Germinal center (tissue), 1 donor: ENCODE results near the gene TMPO.
"Not testable (repeated sequence)": the region's sequence is repeated elsewhere in the genome, so short reads cannot be mapped to it uniquely, and the experiment has no call there.

Source experiments
- DNase-seq: peaks from one replicate; pipeline ENCODE4 v3.0.0; 2012; ENCODE audit warnings: mixed read lengths, low spot score

The TMPO gene, protein sequence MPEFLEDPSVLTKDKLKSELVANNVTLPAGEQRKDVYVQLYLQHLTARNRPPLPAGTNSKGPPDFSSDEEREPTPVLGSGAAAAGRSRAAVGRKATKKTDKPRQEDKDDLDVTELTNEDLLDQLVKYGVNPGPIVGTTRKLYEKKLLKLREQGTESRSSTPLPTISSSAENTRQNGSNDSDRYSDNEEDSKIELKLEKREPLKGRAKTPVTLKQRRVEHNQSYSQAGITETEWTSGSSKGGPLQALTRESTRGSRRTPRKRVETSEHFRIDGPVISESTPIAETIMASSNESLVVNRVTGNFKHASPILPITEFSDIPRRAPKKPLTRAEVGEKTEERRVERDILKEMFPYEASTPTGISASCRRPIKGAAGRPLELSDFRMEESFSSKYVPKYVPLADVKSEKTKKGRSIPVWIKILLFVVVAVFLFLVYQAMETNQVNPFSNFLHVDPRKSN

DNA sequence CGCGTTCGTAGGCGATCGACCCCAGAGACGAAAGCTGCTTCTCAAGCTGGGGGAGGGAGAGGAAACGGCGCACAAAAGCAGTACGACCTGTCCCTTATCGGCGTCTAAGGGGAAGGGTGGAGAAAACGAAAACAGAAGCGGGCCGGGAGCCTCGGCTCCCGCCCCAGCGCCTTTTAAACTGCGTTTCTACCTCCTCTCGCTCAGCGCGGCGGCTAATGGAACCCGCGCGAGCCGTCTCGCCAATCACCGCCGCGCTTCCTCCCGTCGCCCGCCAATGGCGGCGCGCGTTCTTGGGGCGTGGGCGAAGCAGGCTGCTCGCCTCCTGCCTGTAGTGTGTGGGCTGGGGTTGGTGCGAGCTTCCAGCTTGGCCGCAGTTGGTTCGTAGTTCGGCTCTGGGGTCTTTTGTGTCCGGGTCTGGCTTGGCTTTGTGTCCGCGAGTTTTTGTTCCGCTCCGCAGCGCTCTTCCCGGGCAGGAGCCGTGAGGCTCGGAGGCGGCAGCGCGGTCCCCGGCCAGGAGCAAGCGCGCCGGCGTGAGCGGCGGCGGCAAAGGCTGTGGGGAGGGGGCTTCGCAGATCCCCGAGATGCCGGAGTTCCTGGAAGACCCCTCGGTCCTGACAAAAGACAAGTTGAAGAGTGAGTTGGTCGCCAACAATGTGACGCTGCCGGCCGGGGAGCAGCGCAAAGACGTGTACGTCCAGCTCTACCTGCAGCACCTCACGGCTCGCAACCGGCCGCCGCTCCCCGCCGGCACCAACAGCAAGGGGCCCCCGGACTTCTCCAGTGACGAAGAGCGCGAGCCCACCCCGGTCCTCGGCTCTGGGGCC lies at the start of gene TMPO:
TSS of gene TMPO (plus strand) at position 304 of the 824 bp plus-strand sequence. CDS start at position 582, 278 bp downstream.
- DNase-seq, result peak; percentile 95

DNA sequence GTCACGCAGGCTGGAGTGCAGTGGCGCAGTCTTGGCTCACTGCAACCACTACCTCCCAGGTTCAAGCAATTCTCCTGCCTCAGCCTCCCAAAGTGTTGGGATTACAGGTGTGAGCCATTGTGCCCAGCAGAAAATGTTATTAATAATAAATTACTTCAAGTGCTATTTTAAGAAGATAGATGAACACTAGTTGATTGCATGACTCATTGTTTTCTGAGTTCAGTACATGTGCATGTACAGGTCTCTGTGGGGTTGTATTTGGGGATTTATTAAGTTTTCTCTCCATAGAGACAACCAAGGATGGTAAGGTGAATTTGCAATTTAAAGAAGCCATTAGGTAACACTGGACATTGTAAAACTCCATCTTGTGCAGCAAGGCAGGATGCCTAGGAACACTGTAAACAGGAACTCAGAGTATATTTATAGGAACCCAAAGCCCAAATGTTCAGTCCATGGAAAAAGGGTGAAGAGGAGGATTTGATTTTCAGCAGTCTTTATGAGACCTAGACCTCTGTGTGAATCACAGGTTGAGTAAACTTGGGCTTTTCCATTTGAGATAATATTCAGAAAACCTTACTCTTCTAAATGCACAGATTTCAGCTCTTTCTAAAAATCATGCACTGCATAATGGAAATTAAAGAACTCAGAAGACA lies 49.3 kb upstream of the TMPO start:
- no peak for DNase-seq

DNA sequence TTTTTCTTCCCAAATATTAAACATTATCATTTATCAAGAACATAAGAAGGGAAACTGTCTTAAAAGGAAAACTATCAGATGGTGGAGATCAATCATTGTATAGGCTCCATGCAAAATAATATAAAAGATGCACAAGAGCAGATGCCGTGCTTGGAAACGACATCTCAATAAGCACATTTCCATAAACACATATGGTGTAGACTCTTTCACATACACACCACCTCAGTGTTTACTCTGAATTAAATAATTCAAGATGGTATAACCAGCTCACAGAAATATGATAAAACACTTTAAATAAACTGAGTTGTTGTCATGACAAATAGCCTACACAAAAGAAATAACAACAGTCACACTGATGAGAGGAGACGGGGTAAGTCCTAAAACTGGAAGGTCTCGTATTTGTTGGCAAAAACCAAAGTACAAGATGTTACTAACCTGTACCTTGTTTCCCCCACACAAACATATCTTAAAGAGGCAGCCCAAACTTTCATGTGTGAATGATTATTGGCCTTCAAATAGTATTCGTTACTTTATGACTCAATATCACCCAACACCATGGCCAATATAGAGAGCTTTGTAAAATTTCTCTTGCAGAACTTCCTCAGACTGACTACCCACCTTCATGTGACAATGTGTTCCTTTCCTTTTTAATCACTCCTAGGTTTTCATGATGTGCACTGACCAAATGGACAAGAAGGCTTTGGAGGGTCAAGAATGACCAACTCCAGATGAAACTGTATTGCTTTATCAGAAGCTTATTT lies 48.6 kb upstream of the TMPO start:
- DNase-seq, result no peak

DNA sequence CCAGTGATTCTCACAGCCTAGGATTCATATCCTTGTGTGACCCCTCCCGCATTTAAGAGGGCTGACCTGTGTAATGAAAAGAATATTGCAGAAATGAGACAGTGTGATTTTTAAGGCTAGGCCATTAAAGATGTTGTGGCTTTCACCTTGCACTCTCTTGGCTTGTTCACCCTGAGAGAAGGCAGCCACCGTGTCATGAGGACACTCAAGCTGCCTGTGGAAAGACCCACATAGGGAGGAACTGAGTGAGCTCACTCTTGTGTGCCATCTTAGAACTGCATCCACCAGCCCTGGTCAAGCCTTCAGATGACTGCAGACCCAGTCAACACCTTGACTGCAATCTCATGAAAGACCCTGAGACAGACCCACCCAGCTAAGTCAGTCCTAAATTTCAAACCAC lies 46.3 kb upstream of the TMPO start:
- no peak for DNase-seq

DNA sequence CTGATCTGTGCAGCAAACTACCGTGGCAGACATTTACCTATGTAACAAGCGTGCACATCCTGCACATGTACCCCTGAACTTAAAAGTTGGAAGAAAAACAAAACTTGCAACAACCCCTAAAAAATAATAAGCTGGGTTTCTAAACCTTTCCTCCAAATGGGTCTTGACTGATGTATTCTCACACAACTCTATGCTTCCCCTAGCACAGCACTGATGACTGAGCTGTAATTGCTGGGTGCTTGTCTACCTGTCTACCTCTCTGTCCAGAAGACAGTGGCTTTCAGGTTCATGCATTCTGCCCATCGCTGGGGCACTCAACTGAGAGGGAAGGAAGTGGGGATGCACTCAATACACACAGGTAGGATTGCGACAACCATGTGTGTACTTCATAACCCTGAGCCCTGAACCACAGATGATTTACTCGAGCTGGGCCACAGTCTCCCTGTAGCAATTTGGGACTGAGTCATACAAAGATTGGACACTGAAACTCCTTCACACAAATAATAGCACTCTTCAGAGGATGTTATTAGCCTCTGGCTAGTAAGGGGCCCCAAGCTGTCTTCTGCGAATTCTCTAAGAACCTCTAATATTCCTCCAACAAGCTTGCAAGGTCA lies 44.8 kb upstream of the TMPO start:
- DNase-seq, result no peak

DNA sequence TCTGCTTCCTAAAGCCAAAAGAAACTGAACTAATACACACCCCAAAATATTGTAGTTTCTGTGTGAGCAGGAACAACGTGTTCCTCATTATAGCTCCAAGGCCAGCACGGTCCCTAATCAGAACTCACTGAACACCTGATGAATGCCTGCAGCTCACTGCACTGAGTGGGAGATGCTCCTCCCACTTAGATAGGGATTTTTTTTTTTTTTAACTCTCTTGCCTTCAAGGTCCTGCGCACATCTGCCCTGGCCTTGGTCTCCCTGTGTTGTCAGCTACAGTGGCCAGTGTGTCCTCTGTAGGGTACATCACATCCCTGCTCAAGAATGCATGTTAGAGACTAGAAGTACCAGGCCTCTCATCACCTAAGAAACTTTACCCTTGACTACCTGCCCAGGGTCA lies 44.3 kb upstream of the TMPO start:
- no peak for DNase-seq

DNA sequence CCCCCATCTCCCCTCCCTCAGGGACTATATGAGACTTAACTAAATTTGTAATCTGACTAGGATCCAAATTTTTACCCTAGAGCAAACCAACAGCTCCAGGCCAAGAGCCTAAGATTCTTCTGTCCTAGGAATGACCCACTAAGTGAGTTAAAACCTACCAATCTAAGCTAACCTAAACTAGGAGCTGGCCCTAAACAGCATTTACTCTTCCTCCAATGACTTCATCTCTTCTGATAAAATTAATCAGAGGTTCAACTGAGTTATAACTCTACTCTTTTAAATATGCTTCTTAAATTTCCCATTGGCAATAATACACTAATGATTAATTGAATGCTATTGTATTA lies 39.9 kb upstream of the TMPO start:
- DNase-seq, result no peak

DNA sequence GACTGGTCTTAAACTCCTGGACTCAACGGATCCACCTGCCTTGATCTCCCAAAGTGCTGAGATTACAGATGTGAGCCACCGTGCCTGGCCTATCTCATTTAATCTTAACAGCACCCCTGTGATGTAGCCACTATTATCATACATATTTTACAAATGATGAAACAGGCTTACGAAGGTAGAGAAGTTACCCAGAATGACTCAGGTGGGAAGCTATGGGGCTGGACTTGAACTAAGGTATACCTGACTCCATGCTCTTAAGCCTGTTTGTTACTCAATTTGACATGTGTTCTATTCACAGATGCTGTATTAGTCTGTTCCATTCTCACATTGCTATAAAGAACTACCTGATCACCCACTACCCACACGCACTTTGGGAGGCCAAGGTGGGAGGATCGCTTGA lies 36.8 kb upstream of the TMPO start:
- DNase-seq, result no peak

DNA sequence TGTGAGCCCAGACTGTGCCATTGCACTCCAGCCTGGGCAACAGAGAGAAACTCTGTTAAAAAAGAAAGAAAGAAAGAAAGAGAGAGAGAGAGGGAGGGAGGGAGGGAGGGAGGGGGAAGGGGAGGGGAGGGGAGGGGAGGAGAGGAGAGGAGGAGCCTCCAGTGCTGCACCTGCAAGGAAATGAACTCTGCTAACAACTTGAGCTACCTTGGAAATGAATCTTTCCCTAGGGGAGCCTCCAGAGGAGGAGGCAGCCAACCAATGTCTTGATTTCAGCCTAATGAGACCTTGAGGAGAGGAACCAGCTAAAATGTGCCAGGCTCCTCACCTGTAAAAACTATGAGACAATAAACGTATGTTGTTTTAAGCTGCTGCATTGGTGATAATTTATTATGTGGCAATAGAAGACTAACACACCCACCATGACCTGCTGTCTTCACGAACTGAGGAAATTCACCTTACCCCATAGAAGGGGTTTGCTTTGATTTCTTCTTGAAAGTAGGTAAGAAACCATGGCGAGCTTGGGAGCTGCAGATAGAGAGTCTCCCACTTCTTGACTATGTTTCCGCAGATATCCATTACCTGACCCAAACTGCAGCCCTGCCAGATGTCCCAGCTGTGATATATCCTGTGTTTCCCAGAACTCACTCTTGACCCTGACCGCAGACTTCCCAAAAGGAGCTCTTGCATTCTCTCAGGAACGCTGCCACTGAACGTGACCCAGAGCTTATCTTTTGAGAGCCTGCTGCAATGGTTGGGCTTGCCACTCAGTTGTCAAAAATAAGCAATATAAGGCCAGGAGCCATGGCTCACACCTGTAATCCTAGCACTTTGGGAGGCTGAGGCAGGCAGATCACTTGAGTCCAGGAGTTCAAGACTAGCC lies 31.5 kb upstream of the TMPO start:
- no peak for DNase-seq

DNA sequence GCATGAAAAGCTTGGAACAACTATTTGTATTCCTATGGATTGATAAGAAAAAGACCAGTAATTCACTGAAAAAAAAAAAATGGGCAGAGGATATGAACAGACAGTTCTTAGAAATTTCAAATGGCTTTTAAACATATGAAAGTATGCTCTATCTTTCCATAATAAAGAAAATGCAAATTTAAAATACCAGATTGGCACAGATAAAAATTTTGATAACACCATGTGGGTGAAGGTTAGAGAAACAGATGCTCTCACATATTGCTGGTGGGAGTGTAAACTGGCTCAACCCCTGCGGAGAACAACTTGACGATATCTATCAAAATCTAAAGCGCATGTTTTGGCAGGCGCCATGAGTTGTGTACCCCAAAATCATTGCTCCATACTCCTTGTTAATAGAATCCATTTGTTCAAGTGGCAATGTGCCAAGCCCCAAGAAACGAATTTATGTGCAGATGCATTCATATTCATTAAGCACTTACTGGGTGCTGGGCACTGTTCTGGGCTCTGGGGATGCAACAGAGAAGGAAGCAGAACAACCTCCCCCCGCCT lies 29.5 kb upstream of the TMPO start:
- no peak for DNase-seq

DNA sequence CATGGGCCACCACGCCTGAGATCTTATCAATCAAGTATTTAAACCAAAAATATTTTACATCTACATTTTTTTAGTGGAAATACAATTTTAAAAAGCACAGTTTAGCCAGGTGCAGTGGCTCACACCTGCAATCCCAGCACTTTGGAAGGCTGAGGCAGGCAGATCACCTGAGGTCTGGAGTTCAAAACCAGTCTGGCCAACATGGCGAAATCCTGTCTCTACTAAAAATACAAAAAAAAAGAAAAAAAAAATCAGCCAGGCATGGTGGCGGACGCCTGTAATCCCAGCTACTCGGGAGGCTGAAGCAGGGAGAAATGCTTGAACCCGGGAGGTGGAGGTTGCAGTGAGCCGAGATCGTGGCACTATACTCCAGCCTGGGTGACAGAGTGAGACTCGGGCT lies 27.0 kb upstream of the TMPO start:
- not testable (repeated sequence) for DNase-seq

DNA sequence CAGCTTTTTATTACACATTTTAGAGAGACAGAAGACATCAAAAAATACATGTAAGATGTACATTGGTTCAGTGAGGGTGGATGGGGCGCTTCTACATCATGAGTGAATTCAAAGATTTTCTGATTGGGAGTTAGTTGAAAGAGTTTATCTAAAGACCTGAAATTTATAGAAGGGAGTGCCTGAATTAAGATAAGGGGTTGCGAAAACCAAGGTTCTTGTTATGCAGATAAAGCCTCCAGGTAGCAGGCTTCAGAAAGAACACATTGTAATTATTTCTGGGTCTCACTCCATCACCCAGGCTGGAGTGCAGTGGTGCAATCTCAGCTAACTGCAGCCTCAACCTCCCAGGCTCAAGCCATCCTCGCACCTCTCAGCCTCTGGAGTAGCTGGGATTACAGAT lies 26.2 kb upstream of the TMPO start:
- DNase-seq, result no peak

DNA sequence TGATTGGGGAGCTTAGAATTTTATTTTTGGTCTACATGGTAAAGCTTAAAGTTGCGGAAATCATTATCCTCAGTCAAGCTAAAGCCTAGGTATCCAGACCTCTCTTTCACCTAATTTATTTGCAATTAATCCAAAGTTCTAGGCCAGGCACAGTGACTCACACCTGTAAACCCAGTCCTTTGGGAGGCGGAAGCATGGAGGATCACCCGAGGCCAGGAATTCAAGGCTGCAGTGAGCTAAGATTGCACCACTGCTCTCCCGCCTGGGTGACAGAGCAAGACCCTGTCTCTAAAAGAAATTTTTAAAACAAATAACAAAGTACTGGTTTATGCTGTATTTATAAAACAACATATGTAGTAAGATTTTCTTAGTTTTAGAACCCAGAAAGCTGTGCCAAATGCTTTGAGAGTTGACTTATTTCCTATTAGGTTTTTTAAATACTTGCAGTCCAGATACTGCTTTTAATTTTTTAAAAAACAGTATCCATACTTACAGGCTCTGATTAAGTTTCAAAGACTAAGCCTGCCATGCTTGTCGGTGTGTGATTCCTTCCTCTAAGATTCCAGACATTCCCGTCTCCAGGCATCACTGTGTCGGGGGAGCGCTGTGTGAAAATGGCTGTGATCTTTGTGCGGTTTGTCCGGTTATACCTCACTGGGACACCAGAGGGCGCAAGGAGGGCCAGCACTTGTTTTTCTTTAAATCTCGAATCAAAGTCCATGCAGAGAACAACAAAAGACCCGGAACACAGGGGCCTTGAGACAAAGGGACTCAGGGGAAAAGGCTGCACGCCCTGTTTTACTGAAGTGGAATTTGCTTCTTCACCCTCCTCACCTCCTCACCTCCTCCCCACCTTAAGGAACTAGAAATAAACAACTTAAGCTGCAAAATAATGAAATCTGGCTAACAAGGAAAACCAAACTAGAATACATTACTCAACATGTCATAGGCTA lies 24.6 kb upstream of the TMPO start:
- DNase-seq, result peak; percentile 73

DNA sequence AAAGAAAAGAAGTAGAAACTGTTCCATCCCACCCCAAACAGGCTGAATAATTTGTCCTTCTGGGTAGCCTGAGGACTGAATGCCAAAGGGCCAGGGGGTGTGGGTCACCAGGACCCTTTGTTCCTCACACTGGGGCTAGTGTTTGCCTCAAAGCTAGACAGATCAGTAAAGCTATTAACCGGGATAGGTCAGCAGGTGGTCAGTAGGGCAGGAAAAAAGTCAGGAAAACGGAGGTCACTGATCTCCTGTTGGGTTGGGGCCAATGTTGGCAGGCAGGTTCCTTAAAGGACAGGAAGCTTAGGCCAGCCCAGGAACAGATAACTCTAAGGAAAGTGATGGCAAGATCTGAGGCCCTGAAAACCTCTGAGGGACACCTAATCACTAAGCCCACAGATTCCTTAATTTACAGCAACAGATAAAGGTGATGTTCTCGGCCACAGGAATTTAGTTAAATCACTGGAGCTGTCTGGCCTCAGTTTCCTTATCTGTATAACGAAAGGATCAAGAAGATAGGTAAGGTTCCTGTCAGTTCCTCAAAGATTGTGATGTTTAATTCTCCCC lies 22.7 kb upstream of the TMPO start:
- DNase-seq, result no peak

DNA sequence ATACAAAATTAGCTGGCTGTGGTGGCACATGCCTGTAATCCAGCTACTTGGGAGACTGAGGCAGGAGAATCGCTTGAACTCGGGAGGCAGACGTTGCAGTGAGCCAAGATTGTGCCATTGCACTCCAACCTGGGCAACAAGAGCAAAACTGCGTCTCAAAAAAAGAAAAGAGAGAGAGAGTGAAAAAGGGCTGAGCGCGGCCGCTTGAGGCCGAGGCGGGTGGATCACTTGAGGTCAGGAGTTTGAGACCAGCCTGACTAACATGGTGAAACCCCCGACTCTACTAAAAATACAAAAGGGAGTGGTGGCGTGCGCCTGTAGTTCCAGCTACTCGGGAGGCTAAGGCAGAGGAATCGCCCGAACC lies 14.1 kb upstream of the TMPO start:
- DNase-seq, result not testable (repeated sequence)

DNA sequence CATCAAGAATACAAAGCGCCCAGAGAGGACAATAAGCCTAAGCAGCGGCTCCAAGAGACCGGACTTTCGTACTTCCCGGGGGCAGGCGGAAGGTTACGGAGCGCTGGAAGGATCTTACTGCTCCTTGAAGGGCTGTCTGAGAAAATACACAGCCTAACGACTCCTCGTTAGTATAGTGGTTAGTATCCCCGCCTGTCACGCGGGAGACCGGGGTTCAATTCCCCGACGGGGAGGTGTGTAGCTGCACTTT lies 12.1 kb upstream of the TMPO start:
- DNase-seq, result peak; percentile 76

DNA sequence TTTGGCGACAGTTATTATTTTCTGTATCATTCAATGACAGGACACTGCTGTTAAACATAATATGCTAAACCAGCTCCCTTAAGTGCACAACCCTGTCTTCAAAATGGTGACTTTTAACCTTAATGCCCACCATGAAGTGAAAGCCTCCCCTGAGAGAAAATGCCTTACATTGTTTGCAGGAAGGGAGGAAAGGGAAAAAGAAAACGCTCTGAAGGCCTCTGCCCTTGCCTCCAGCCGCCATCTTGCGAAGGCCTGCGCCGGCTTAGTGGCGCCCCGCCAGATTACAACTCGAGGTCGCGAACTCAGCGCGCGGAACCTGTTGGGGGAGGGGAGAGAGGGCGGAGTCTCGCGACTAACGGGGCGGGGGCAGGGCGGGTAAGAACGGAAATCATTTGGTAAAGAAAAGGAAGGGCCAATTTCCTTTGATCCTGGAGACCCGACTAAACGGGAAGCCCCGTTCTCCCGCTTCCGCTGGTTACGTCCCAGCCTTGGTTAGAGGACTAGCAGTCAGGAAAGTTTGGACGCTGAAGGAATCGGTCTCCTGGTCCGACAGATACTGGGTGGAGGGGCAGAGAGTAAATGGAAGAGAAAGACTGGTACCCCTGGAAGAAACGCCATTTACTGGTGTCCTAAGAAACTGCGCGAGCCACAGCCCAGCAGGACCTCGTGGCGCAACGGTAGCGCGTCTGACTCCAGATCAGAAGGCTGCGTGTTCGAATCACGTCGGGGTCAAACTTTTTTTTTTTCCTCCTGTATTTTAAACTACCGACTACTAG lies 11.6 kb upstream of the TMPO start:
- peak; percentile 88 for DNase-seq

DNA sequence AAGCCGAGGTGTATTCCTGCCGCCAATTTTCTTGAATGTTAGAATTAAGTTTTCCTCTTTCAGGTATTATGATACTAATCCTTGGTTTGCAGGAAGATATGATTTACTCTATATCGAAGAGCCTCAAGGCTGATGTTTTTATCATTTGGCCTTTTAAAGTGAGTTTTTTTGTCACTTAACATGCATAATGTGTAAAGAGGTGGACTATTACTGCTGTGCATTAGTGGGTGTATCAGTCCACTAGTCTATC lies 11.1 kb upstream of the TMPO start:
- DNase-seq, result no peak

DNA sequence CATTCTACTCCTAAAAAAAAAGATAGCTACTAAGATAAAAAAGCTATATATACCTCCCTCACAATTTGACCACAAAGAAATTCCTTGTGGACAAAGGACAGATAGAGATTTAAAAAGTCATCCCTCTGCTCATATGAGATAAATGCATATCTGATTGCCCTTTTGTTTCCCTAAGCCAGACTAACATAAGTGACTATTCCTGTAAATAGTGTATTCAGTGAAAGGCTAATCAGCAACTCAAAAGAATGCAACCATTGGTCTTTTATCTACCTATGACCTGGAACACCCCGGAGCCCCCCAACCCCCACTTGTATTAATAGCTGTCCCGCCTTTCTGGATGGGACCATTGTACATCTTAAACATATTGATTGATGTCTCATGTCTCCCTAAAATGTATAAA lies 6.3 kb upstream of the TMPO start:
- no peak for DNase-seq
